SH-SY5Y (cell line): Measurements from ENCODE around the gene DCHS2.

Source experiments
- GATA2 ChIP-seq: IDR thresholded peaks from 2 replicates; pipeline ENCODE4 v1.6.1; 2011; ENCODE audit warnings: mild to moderate bottlenecking, low read depth, low read length
- GATA3 ChIP-seq: IDR thresholded peaks from 2 replicates; pipeline ENCODE4 v1.6.1; 2011; ENCODE audit warnings: low read depth, mild to moderate bottlenecking, low read length, moderate library complexity

- TF ChIP-seq GATA2 (no peak), GATA3 (no peak)
Observed at GRCh38 chr4:154529728-154530519, 38.3 kb upstream of the DCHS2 start.
